HL-60 (cell line): ENCODE data around the gene WDFY2.

ENCODE experiments used
- CTCF ChIP-seq: IDR thresholded peaks from one replicate; pipeline ENCODE4 v1.5.1; 2011; ENCODE audit warnings: low read length, control low read depth, inconsistent platforms; ENCODE audit not compliant: insufficient read depth
- GABPA ChIP-seq: IDR thresholded peaks from 2 replicates; pipeline ENCODE4 v1.6.1; 2012; ENCODE audit warnings: low read depth
- POLR2AphosphoS5 ChIP-seq: IDR thresholded peaks from 2 replicates; pipeline ENCODE4 v1.6.1; 2012; ENCODE audit warnings: low read depth
- REST ChIP-seq: IDR thresholded peaks from 2 replicates; pipeline ENCODE4 v1.6.1; 2012; ENCODE audit warnings: low read depth; ENCODE audit not compliant: insufficient replicate concordance
- SPI1 ChIP-seq: IDR thresholded peaks from 2 replicates; pipeline ENCODE4 v1.6.1; 2012; ENCODE audit warnings: low read depth, mild to moderate bottlenecking, borderline replicate concordance

DNA sequence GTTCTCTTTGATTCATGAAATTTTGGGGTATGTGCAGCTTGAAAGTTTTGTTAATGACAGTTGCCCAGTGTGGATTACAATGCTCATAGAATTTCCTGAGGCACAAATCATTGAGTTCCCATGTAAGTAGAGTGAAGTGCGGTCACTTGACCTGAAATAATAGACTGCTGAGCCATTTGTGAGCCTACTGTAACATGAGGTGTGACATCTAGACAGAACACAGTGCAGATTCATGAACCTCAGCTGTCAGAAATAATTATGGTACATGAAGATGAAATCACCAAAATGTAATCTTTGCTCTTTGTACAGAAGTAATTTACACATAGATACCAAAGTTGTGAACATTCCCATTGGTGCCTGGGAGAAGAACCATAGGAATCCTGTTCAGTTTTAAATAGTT, 135.1 kb downstream of the WDFY2 start:
- TF ChIP-seq CTCF, result no peak
- TF ChIP-seq POLR2AphosphoS5, result no peak
- TF ChIP-seq SPI1, result no peak
- TF ChIP-seq GABPA, result no peak
- TF ChIP-seq REST, result no peak
